ENCODE results near the gene CHEK2. TPM values are rescaled to one million over a fixed set of nuclear protein-coding genes. Genes with fewer than 3 reads are reported as not detected.

Gene CHEK2
- total RNA-seq, 4 donors from 2014 or later = 2.9 to 7.4 (median 4.7) TPM

DNA sequence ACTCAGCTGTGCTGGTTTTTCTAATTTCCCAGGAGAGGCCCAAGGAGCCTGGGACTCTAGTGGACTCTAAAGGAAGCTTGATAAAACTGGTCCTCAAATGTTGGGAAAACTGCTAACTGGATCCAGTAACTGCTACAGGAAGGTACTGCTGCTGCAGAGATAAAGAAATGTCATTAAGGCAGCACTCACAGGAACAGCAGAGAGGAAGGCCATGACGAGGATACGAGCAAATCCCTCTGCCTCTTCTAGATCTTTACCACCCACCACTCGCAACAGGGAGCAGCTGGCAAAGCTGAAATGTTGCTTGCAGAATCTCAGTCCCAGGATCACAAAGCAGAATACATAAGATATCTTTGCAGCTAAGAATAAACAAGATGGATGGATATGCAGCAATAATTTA, 85.4 kb downstream of the CHEK2 start:
- ATAC-seq (ENCODE audit: low FRiP score) (no peak), DNase-seq (ENCODE audit: low spot score) (no peak)
- TF ChIP-seq, protein P1, sequence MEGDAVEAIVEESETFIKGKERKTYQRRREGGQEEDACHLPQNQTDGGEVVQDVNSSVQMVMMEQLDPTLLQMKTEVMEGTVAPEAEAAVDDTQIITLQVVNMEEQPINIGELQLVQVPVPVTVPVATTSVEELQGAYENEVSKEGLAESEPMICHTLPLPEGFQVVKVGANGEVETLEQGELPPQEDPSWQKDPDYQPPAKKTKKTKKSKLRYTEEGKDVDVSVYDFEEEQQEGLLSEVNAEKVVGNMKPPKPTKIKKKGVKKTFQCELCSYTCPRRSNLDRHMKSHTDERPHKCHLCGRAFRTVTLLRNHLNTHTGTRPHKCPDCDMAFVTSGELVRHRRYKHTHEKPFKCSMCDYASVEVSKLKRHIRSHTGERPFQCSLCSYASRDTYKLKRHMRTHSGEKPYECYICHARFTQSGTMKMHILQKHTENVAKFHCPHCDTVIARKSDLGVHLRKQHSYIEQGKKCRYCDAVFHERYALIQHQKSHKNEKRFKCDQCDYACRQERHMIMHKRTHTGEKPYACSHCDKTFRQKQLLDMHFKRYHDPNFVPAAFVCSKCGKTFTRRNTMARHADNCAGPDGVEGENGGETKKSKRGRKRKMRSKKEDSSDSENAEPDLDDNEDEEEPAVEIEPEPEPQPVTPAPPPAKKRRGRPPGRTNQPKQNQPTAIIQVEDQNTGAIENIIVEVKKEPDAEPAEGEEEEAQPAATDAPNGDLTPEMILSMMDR (IDR thresholded peaks at IDR 0.05) = no peak

DNA sequence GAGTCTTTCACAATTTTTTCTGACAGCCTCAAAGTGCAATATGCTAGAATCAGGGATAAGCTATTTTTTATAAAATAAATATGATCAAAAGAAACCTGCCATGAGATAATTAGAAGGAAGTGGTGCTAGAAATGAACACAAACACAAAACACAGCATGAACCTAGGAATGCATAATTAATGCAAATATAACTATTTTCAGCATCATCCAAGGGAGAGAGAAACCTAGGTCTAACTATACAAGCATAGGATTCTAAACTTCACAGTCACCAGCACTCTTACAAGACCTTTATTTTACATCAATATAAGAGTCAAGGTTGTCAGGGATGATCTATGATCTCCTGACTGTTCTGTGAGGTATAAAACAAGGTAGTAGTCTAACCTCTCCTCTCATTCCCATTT, 91.2 kb downstream of the CHEK2 start:
- ATAC-seq (ENCODE audit: low FRiP score) (no peak), DNase-seq (ENCODE audit: low spot score) (no peak)
- TF ChIP-seq, protein P1 (IDR thresholded peaks at IDR 0.05) = no peak

DNA sequence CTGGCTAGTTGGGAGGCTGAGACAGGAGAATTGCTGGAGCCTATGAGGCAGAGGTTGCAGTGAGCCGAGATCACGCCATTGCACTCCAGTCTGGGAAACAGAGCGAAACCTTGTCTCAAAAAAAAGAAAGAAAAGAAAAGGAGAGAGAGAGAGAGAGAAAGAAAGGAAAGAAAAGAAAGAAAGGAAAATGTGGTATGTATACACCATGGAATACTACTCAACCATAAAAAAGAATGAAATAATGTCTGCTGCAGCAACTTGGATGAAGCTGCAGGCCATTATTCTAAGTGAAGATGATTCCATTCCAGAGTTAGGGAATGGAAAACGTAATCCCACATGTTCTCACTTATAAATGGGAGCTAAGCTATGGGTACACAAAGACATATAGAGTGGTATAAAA, 92.8 kb downstream of the CHEK2 start:
- no peak for DNase-seq (ENCODE audit: low spot score)
- TF ChIP-seq, protein P1 (IDR thresholded peaks at IDR 0.05) = no peak
- no peak for ATAC-seq (ENCODE audit: low FRiP score)

DNA sequence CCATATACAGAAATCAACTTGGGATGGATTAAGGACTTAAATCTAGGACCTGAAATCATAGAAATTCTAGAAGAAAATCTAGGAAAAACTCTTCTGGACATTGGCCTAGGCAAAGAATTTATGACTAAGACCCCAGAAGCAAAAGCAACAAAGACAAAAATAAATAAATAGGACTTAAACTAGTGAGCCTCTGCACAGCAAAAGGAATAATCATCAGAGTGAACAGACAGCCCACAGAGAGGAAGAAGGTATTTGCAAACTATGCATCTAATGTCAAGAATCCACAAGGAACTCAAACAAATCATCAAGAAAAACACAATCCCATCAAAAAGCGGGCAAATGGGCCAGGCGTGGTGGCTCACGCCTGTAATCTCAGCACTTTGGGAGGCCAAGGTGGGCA, 94.4 kb downstream of the CHEK2 start:
- ATAC-seq (ENCODE audit: low FRiP score) (no peak), DNase-seq (ENCODE audit: low spot score) (no peak)
- TF ChIP-seq, protein P1 (IDR thresholded peaks at IDR 0.05) = no peak

DNA sequence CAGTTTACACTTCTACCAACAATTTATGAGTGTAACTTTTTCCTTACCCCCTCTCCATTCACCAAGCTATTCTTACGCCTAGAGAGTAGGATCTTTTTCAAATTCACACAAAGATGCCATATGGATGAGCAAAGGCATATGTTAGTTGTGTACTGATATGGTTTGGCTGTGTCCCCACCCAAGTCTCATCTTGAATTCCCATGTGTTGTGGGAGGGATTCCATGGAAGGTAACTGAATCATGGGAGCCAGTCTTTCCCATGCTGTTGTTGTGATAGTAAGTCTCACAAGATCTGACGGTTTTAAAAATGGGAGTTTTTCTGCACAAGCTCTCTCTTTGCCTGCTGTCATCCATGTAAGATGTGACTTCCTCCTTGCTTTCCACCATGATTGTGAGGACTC, 102.3 kb downstream of the CHEK2 start:
- TF ChIP-seq, protein P1 (IDR thresholded peaks at IDR 0.05) = no peak
- DNase-seq (ENCODE audit: low spot score) (no peak), ATAC-seq (ENCODE audit: low FRiP score) (no peak)

Small RNAs within 50 kb of the gene (small RNA-seq; reads per million reads assigned to genes)
- not detected for gene RN7SL162P

Other genes starting within 250 kb of the CHEK2 start
- 100 to 1,000 TPM in 1 of 4 donors, 10 to 100 TPM in 3; 28.6 to 103 (median 50.6) TPM for gene TTC28, start 62.0 kb downstream of the CHEK2 start, total RNA-seq
- 10 to 100 TPM in 3 of 4 donors, 1 to 10 TPM in 1; 9.5 to 21.0 (median 14.8) TPM for gene HSCB, start 219 bp upstream of the CHEK2 start, total RNA-seq
- 10 to 100 TPM; 10.1 to 22.9 (median 18.2) TPM for gene CCDC117, start 30.9 kb upstream of the CHEK2 start, total RNA-seq
- gene XBP1, start 58.7 kb upstream of the CHEK2 start, total RNA-seq = 100 to 1,000 TPM; 208 to 343 (median 245) TPM
- 10 to 100 TPM in 1 of 4 donors, 1 to 10 TPM in 3; 7.7 to 14.4 (median 8.2) TPM for gene ZNRF3, start 141.8 kb upstream of the CHEK2 start, total RNA-seq